Measurements from ENCODE around the gene NRP1.
"Not testable (repeated sequence)": the region's sequence is repeated elsewhere in the genome, so short reads cannot be mapped to it uniquely, and the experiment has no call there.

The NRP1 gene

DNA sequence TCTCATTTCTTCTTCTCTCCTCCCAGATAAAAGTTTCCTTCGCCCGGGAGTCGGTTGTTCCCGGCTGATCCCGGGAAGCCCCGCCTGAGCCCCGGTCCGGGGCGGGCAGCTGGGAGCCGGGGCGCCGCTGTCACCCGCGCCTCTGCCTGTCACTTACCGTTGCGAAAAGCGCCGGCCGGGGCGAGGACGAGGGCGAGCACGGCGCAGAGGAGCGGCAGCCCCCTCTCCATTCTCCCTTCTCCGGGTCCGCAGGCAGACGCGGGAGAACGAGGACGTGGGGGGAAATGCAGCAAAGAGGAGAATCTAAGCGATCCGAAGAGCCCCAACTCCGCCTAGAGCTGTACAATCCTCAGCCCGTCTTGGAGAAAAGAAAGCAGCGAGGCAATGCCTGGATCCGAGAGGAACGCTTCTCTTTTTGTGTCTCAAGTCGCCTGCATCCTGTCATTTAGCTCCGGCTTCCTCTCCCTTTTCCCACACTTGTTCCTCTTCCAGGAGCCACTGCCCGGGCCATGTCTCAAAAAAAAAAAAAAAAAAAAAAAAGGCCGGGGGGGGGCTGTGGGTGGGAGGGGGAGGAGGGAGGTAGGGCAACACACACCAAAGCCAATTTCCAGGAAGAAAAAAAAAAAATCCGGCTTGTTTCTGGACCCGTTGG lies at the start of gene NRP1:
Gene NRP1, minus strand, starts transcription at position 515 of the 652 bp plus-strand sequence. Its CDS starts 285 bp downstream, at position 230.
- no peak for DNase-seq (ENCODE audit: low read depth)

GRCh38 chr10:33384201-33384600 lies 49.7 kb upstream of the NRP1 start:
- DNase-seq (ENCODE audit: low read depth) = not testable (repeated sequence)

DNA sequence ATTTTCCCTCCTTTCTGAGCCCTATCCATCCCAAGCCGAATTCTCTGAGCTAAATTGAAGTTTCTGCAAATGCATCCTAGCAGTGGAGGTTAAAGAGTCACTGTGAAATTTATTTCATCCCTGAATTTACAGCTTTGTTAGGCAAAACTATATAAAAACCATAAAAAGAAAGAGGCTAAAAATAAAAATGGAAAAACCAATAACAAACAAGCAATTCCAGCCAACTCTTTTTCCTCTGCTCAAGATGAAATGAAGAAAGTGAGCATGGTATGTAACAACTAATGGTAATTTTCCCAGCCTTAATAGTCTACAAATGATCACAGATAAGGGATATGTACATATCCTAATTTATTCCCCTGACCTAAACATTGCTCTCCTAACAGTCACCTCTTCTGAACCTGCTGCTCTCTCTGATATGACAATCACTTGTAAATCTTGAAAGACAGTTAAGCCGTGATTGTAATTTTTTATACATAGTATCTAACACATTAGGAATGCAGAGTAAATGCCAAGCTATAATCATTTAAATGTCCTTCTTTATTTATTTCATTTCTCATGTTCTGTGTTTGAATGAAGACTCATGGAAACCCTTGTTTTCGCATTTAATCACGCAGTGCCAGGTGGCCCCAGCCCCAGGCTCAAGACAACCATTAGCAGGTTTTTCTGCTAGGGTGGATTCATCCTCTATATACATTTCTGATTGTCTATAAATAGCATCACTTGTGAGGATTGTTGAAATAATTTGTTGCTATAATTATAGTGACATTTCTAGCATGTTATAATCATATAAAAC lies 48.6 kb upstream of the NRP1 start:
- DNase-seq (ENCODE audit: low read depth) = no peak

- DNase-seq (ENCODE audit: low read depth) = no peak
Observed at GRCh38 chr10:33382216-33382600, 47.7 kb upstream of the NRP1 start.

DNA sequence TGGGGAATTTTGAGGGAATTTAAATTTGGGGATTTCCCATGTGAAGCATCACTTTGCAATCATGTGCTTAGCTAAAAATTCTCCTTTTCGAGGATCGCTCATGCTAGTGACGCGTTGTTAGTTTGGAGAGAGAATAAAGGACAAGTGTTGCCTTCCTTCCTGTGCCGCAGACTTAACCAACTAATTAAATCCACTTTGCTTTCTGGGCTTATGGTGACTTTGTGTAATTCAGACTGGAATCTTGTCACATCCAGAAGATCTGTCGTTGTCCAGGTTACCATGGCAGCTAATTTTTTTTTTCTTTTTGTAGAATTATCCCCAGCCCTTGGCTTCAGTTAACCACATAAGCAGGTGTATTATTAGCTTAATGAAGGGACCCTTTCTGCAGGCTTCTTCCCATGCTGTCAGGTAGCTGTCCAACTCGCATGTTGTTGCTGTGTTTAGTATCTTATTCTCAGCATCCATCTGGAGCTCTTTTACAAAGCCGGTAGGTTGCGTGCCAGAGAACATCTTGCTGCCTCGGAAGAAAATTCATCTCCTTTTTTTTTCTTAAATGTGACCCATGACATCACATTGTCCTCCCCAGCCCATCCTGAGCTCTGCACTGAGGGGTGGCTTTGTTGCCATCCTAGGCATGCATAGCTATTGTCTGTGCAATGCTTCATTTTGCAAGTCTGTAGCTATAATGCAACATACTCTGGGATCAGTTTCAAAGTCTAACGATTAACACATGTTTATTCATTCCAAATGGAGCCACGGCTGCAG lies 47.2 kb upstream of the NRP1 start:
- no peak for DNase-seq (ENCODE audit: low read depth)

GRCh38 chr10:33377658-33378025 lies 43.2 kb upstream of the NRP1 start:
- no peak for DNase-seq (ENCODE audit: low read depth)

DNA sequence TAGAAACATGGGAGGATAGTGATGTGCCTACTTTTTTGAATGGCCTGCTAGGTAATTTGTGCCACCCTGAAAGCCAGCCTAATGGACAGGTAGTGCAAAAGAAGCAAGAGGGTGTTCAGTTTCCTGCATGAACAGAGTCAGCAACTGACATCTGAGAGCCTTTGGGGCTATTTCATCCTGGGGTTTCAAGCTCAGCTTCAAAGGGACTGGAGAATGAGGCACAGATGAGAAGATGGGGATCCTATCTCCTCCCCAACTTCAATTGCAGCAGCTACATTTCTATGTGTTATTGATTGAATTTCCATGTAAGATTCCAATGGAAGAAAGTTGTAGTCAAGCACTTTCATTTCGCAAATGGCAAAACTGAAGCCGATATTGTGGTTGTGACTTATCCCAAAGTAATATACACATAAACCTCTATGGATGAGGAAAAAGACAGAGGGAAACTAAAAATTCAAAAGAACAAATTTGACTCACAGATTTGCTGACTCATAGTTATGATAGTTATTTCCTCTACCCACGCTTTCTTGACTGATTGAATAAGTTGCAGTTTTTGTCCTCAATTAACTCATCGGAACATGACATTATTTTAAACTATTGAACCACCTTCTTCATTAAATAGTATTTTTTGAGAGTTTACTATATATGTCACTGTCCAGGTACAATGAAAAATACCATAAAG lies 42.6 kb upstream of the NRP1 start:
- DNase-seq (ENCODE audit: low read depth) = no peak

DNA sequence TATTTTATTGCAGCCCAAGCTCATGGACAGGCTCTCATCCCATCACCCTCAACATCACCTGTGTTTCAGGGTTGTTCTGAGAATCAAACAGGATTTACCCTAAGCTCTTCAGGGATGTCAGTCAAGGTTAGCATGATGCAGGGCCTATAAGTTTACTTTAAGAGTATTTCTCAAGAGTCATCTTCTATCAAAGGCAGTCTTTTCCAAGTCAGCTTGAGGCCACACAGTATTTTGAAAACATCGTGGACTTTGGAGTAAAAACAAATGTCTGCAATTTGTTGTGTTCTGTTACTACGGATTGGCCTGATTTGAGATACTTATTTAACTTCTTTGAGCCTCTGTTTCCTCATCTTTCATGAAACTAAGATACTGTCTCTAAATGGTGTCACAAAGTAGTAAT lies 42.0 kb upstream of the NRP1 start:
- no peak for DNase-seq (ENCODE audit: low read depth)

GRCh38 chr10:33373263-33373662 lies 38.8 kb upstream of the NRP1 start:
- no peak for DNase-seq (ENCODE audit: low read depth)

DNA sequence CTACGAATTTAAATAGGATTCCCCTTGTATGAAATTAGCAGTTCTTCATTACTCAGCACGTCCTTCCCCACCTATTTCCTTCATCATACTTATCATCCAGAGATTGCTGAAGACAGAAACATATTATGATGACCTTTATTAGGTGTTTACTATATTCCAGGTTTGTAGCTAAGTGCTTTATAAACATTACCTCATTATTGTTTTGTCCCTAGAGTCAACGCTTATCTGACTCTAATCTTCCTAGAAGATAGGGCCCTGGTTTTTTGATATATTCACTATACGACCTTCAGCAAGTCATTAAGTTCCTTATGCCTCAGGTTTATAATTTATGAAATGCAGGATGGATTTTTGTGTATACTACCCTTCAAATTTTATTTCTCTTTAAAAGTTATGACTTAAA lies 36.8 kb upstream of the NRP1 start:
- DNase-seq (ENCODE audit: low read depth) = no peak

DNA sequence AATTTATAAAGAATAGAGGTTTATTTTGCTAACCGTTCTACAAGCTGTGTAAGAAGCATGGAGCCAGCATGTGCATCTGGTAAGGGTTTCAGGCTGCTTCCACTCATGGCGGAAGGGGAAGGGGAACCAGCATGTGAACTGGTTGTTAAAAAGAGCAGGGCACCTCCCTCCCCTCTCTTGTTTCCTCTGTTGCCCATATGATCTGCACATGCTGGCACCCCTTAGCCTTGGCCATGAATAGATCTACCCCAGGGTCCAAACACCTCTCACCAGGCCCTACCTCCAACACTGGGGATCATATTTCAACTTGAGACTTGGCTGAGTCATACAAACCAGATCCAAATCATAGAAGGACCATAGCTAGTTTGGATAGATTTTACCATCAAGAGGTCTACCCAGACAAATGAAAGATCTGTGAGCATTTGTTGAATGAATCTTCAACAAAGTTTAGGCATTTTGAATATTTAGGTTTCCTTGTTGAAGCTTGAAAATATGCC lies 36.0 kb upstream of the NRP1 start:
- DNase-seq (ENCODE audit: low read depth) = no peak

DNA sequence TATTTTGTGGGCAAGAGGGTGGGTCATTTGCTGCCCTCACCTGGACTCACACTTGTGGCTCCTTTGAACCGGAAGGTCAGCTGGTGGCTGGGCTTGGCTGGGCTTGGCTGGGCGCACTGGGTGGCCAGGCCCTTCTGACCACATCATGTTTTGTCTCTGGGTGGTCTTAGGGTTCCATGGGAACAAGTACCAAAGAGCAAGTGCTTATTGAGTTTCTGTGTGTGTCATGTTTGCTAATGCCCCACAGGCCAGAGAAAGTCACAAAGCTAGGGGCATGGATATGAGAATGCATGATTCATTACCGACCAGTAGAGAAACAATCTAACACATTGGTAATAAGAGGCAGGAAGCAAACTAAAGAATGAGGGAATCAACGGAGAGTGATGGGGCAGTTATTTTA lies 33.6 kb upstream of the NRP1 start:
- DNase-seq (ENCODE audit: low read depth) = no peak

DNA sequence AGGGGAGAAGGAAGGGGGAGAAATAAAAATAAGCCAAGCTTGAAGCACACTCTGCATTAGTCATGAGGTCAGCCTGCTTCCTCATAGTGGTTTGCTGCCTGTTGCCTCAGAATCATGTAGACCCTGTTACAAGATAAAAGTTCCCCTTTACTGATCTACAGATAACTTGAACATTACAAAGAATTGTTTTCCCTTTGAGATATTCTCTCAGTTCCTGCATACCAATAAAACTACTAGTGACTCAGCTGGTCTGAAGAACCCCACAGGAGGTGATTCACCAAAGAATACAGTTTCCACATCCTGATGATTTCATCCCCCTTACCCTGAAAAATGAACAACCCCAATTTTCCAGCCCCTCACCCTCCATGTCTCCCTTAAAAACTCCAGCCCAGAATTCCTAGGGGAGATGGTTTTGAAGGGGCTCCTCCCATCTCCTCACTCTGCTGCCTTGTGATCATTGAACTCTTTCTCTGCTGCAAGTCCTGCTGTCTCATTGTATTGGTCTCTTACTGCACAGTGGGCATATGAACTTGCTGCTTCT lies 31.5 kb upstream of the NRP1 start:
- peak; percentile 73 for DNase-seq (ENCODE audit: low read depth)

DNA sequence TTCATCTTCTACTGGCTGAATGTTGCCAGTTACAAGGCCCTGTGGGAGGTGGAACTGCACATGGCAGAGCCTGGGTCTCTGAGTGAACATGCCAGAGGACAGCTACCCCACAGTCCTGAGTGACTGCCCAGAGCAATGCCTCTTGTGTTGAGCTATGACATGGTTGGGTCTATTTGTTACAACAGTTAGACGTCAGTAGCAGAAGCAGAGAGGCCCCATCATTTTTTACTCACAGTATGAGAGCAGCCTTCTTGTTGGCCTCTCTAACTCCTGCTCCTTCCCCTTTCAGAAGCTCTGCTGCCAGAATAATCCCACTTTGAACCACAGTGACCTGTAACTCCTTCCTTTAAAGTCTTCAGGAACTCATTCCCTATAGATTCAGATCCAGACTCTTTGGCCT lies 30.8 kb upstream of the NRP1 start:
- DNase-seq (ENCODE audit: low read depth) = no peak

DNA sequence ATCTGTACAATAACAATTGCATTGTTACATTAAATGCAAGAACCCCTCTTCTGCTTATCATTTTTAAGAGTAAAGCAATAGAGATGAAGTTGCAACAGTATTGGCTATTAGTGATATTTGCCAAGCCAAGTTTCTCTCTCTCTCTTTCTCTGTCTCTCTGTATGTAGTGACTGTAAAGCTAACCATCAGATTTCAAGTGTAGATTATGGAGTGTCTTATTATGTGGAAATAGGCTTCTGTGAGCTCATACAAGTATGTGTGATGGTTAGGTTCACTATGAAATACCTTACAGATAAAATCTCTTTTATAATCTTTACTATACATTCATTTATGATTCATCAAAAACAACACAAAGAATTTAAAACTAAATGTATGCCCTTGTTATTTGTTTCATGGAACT lies 28.6 kb upstream of the NRP1 start:
- no peak for DNase-seq (ENCODE audit: low read depth)

DNA sequence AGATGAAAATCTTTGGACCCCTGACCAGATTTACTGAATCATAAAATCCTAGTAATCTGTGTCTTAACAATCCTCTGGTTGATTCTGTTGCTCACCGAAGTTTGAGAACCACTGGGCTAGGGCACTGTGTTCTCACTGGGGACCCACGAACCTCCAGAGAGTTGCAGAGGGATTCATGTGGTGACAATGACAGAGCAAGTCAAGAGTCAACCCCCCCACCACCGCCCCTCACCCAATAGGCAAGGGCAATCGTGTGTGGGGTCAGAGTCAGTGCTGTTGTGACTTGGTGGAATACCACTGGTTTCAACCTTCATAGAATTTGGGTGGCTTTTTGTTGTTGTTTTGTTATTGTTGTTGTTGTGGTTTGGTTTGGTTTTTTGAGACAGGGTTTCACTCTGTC lies 23.5 kb upstream of the NRP1 start:
- no peak for DNase-seq (ENCODE audit: low read depth)

DNA sequence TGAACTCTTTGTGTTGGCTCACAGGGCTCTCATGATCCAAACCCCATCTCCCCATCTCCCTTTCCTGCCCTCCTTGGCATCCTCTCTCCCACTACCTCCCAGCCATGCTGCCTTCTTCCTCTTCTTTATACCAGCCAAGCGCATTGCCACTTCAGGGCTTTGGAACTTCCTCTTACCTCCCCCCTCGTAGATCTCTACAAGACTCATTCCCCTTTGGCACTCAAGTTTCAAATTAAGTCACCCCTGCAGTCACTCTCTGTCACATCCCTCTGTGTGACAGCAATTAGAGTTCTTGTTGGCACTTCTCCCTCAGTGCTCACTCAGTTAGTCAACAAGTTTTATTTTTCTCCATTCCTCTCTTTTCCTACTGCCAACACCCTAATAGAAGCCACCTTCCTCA lies 20.8 kb upstream of the NRP1 start:
- no peak for DNase-seq (ENCODE audit: low read depth)

DNA sequence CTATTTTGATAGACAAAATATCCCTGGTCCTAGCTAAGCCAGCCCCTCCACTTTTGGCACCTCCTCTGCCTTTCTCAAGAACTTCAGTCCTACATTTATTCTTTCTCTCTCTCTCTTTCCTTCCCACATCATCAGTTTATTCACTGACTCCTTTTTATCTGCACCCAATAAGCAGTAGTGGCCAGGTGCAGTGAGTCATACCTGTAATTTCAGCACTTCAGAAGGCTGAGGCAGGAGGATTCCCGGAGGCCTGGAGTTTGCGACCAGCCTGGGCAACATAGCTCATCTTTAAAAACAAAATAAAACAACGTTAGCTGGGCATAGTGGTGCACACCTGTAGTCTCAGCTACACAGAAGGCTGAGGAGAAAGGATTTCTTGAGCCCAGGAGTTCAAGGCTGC lies 19.4 kb upstream of the NRP1 start:
- DNase-seq (ENCODE audit: low read depth) = no peak

- DNase-seq (ENCODE audit: low read depth) = no peak
Observed at GRCh38 chr10:33353334-33353733, 18.9 kb upstream of the NRP1 start.

DNA sequence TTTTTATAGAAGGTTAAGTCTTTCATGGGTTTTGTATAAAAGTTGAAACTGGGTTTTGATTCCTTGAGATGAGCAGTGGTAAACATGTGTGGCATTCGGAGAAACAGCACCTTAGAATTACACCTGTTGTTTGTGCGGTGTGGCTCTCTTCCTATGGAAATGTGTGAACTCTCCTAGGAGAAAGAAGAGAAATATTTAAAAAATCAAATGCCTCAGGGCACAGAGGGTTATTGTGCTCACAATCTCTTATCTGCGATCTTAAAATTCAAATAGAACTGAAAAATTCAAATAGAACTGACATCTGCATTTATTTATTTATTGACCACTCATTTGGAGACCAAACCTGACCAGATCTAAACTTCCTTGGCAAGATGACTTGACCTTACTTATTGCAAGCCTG lies 18.1 kb upstream of the NRP1 start:
- no peak for DNase-seq (ENCODE audit: low read depth)

DNA sequence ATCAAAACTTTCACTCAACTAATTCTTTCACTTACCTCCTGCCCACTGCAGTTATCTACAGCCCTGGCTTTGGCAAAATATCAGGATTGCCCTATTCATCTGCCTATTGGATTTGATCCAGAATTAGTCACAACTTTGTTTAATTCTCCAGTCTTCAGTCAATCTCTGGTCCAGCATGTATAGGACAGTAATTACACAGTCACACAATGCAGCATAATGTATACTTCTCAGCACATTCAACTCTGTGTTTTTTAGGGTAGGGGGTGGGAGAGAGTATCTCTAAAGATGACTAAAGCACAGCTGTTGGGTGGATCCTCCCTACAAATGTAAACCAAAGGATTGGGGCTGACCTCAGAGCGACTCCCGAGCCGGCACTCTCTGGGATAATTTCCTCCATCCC lies 17.7 kb upstream of the NRP1 start:
- no peak for DNase-seq (ENCODE audit: low read depth)

- DNase-seq (ENCODE audit: low read depth) = no peak
Observed at GRCh38 chr10:33350041-33350440, 15.6 kb upstream of the NRP1 start.
